Measurements from ENCODE around the gene PNPLA5.

The PNPLA5 gene

GRCh38 chr22:43833286-43834240, 58.2 kb downstream of the PNPLA5 start:
- FAIRE-seq, result no peak

DNA sequence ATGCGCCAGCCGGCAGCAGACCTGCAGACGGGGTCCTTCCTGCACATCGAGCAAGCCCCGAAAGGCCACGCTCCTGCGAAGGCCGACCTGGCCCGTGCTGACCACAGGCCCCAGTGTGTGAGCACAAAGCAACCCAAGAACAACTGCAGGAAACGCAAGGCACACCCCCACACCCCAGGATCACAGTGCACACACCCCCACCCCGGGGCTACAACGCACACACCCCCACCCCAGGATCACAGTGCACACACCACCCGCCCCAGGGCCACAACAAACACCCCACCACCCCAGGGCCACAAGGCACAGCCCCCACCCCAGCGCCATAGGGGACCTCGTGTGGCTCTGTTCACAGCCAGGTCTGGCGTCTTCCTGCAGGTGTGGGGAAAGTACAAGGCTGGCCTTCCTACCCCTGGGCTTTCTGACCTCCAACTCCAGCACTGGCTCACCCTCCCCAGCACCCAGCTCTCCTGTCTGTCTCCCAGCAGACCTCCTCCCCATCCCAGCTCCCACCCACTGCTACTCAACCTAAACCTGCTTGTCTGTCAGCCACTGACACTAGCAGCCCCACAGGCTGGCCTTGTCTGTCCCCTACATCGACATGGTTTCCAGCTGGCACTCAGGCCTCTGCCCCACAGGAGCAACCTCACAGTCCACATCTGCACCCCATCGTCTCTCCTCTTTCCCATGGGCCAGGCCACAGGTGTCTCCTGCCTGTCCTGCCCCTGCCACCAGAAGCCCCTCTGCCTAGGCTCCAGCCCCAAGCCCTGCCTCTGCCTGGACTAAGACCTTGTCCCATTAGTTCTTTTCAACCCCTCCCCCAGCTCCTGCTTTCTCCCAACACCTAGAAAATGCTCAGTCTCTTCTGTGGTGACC, 59.2 kb downstream of the PNPLA5 start:
- no peak for FAIRE-seq

GRCh38 chr22:43831561-43832392, 60.0 kb downstream of the PNPLA5 start:
- no peak for FAIRE-seq

GRCh38 chr22:43830931-43831560, 60.8 kb downstream of the PNPLA5 start:
- FAIRE-seq, result no peak

DNA sequence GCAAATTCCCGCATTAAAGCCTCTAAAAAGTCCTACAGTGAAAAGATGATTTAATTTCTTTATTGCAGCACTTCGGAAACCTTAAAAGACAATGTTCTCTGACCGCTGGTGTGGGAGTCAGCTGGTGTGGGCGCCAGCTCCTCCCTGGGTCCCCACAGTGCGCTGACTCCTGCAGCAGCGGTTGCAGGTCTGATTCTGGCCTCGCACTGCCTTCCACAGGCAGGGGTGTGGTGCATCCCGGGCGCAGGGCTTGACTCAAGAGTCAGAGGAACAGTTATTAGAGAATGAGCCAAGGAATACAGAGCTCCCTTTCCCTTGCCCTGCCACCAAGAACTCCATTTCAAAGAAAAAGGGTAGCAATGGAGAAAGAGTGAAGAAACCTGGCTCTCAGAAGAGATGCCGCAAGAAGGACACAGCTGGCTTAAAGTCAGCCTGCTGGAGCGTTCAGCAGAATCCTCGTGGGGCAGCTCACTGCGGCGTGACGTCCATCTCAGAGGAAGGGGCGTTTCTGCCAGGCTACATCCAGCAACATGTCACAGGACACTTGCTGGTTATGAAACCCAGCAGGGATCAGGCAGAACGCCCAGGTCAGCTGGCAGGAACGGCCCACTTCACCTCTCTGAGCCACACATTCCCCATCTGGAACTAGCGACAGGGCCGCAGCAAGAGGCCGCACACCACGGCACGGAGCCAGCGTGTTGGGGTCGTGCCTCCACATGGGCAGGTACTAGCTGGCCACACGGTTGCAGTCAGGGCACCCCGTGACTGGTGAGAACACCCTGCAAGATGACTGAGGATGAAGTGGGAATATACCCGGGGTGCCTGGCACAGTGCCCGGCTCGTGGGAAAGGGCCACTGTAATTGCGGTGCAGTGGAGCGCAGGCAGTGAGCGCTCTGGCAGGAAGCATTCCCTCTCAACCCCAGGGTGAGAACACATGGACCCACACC, 61.6 kb downstream of the PNPLA5 start:
- no peak for FAIRE-seq
